LHCN-M2 (cell line): ENCODE results near the gene EIPR1. TPM values are rescaled to one million over a fixed set of nuclear protein-coding genes. Genes with fewer than 3 reads are reported as not detected.
"Not testable (repeated sequence)": the region's sequence is repeated elsewhere in the genome, so short reads cannot be mapped to it uniquely, and the experiment has no call there.

Source experiments
- DNase-seq: peaks from one replicate; pipeline ENCODE4 v3.0.0-alpha.2; 2012; ENCODE audit warnings: low read depth
- total RNA-seq: library from RNA; depleted of rRNA; stranded (reverse); fragments of >200 nt; gene quantifications from 2 replicates; pipeline ENCODE4 v1.2.3, GENCODE V29; 2014

EIPR1 gene
- total RNA-seq, 1 experiment from 2014 or later = 77.5 TPM

GRCh38 chr2:3214806-3215404 is 162.7 kb downstream of the EIPR1 start:
- no peak for DNase-seq

DNA sequence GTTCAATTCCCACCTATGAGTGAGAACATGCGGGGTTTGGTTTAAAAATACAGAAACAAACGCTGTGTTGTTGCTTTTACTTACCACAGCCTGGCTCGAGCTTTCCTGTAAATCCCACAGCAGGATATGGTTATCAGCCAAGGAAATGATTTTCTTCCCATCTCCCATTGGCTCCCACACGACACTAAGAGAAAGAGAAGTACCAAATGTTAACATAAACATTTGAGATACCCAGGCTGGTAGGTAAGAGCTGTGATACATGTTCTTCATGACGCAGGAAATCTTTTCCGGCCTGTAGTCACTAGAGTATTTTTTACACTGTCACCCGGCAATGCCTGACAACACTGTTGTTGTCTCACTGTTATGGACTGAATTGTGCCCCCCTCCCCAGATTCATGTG is 163.6 kb downstream of the EIPR1 start:
- DNase-seq = no peak

DNA sequence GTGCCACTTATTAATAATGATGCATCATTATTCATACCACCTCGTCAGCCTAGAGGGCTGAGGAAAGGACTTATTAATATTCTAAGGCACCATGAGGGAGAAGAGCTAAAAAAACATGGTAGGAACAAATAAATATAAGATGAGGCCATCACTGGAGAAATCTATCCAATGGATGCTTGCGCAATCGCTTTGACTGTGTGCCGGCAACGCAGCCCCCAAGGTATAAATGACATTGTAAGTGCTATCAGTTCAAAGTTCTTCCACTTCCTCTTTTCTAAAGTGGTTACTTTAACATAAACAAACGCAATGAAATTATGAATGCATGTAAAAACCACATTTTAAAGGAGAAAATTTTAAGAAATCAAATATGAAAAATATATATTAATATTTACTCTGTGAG is 164.6 kb downstream of the EIPR1 start:
- DNase-seq = no peak

DNA sequence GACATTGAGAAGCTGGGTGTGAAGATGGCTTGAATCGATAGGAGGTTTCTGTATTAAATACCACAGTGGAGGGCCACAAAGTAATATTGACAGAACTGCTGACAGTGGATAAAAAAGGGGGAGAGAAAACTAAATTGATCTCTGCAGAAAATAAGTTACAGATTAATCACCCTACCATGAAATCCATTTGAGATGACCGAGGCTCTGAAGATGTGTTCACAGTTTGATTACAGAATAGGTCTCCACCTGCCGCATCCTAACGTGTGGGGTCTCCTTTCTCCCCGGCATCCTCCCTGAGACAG is 165.6 kb downstream of the EIPR1 start:
- DNase-seq = no peak

- no peak for DNase-seq
Measured at GRCh38 chr2:3211256-3212060, 166.2 kb downstream of the EIPR1 start.

DNA sequence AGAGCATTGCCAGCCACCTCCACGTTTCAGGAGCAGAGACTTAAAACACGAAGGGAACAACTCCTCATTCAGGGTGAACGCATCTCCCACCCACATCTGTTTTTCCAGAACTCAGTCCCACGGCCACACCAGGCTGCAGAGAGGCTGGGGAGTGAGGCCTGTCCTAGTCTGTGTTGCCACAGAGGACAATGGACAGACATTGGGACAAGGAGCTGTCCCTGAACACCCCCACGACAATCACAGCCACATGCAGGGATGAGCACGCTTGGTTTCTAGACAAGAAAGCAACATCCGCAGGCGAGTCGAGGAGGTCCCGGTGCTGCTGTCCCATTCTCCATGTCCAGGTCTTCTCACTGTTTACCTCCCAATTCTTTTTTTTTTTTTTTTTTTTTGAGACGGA is 167.4 kb downstream of the EIPR1 start:
- no peak for DNase-seq

- DNase-seq = no peak
Measured at GRCh38 chr2:3209258-3209657, 168.4 kb downstream of the EIPR1 start.

DNA sequence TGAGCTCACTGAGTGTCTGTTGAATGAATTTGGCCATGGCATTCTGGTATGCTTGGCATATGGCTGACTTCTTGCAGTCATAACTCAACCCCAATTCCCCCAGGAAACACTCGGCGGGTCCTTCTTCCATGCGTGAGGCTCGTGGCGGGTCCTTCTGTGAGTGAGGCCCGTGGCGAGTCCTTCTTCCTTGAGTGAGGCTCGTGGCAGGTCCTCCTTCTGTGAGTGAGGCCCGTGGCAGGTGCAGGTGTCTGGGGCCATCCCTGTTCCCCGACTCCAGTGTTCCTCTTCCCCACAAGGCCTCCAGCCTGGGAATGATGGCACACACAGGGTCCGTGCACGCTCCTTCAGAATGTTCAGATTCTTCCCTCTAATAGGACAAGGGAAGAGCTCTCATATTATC is 169.0 kb downstream of the EIPR1 start:
- DNase-seq = no peak

DNA sequence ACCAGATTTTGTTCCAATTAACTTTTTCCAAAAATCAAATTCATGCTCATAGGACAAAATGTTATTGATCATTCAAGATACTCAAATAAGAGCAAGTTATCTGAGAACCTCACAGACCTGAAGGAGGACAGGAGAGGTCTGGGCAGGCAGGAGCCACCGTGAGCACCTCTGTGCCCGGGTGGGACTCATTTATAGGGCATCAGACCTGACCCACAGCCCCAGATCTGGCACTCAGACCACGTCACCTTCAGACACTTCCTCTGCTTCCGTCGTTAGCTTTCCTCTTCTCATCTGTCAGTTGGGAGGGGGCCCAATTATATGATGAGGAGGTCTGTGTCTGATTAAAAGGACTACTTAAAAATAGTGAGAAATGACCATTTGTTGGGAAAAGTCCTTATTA is 169.4 kb downstream of the EIPR1 start:
- DNase-seq = no peak

GRCh38 chr2:3207091-3207491 is 170.5 kb downstream of the EIPR1 start:
- DNase-seq = no peak

DNA sequence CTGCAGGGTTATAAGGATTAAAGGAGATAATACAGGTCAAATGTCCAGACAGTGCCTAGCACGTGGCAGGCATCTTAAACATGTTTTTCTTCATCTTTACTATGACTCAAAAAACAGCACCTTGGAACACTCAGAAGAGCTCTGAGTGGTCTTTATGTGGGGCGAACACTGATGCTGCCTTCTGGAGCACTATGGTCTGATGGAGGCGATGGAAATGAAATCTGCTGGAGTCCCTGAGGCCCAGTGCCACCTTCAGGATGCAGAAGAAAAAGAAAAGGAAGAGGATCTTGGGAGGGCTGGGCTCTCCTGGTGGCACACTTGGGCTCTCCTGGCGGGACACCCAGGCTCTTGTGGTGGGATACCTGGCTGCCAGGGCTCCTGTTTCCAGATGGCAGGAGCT is 171.8 kb downstream of the EIPR1 start:
- DNase-seq = no peak

GRCh38 chr2:3204031-3204821 is 173.4 kb downstream of the EIPR1 start:
- DNase-seq = no peak

GRCh38 chr2:3203497-3204019 is 174.1 kb downstream of the EIPR1 start:
- DNase-seq = no peak

- DNase-seq = no peak
Measured at GRCh38 chr2:3202926-3203325, 174.7 kb downstream of the EIPR1 start.

GRCh38 chr2:3201281-3201680 is 176.3 kb downstream of the EIPR1 start:
- DNase-seq = no peak

GRCh38 chr2:3200420-3200939 is 177.1 kb downstream of the EIPR1 start:
- no peak for DNase-seq

DNA sequence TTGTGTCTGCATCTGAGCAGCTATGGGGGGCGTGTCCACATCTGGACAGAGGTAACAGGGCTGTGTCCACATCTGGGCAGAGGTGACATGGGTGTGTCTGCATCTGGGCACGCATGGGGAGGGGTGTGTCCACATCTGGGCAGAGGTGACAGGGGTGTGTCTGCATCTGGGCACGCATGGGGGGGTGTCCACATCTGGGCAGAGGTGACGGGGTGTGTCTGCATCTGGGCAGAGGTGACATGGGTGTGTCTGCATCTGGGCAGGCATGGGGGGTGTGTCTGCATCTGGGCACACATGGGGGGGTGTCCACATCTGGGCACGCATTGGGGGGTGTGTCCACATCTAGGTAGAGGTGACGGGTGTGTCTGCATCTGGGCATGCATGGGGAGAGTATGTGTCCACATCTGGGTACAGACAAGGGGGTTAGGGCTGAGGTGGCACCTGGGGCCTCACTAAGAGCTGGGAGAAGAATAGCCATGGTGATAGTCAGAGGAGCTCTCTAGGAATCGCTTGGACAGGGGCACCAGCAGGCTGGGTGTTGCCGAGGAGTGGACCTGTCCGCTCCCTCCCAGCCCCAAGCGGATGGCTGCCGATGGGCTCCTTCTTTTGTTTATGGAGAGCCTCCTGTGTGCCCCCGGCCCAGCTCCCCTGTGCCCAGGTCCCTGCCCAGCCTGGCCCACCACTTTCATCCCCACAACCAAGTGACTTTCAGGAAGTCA is 177.8 kb downstream of the EIPR1 start:
- no peak for DNase-seq

DNA sequence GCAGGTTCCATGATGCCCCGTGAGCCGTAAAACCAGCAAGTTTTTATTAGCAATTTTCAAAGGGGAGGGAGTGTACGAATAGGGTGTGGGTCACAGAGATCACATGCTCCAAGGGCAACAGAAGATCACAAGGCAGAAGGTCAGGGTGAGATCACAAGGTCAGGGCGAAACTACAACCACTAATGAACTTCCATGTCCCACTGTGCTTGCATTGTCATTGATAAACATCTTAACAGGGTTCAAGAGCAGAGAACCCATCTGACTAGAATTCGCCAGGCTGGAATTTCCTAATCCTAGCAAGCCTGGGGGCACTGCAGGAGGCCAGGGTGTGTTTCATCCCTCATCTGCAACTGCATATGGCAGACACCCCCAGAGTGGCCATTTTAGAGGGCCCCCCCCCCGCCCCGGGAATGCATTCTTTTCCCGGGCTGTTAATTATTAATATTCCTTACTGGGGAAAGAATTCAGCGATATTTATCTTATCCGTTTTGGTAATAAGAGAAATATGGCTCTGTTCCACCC is 178.9 kb downstream of the EIPR1 start:
- not testable (repeated sequence) for DNase-seq

GRCh38 chr2:3198119-3198518 is 179.5 kb downstream of the EIPR1 start:
- no peak for DNase-seq

GRCh38 chr2:3197308-3197707 is 180.3 kb downstream of the EIPR1 start:
- DNase-seq = no peak

GRCh38 chr2:3196716-3197115 is 180.9 kb downstream of the EIPR1 start:
- DNase-seq = no peak
